K562 (cell line): ENCODE measurements around the gene KYAT1. TPM values are rescaled to one million over a fixed set of nuclear protein-coding genes. Genes with fewer than 3 reads are reported as not detected.
A peak's percentile ranks its signal among the peaks of the same experiment; 100 is the strongest.

Experiments used
- ATF4 ChIP-seq: fragments of 450-650 bp; formaldehyde crosslinking; IDR thresholded peaks from 2 replicates; pipeline ENCODE4 v1.4.0; 2022; ENCODE audit warnings: mild to moderate bottlenecking, moderate library complexity
- DIDO1 ChIP-seq: fragments of 450-650 bp; IDR thresholded peaks from 2 replicates; pipeline ENCODE4 v1.6.1; 2016; ENCODE audit warnings: low read depth, missing biosample characterization, missing genetic modification characterization
- DLX4 ChIP-seq: fragments of 250-450 bp; sonication (Bioruptor Pico); IDR thresholded peaks from 2 replicates; pipeline ENCODE4 v1.6.1; 2021; ENCODE audit warnings: mild to moderate bottlenecking
- FOXP4 ChIP-seq: sonication (generic); formaldehyde crosslinking; IDR thresholded peaks from 2 replicates; pipeline ENCODE4 v1.8.0; 2022; ENCODE audit warnings: mild to moderate bottlenecking, missing genetic modification reagents, borderline replicate concordance
- HSF4 ChIP-seq: fragments of 250-450 bp; sonication (Bioruptor Pico); IDR thresholded peaks from 2 replicates; pipeline ENCODE4 v2.1.2; 2022; ENCODE audit warnings: mild to moderate bottlenecking, moderate library complexity, borderline replicate concordance
- OTX1 ChIP-seq: fragments of 450-650 bp; formaldehyde crosslinking; IDR thresholded peaks from 2 replicates; pipeline ENCODE4 v1.4.0; 2022; ENCODE audit warnings: mild to moderate bottlenecking
- PRDM10 ChIP-seq: fragments of 450-650 bp; IDR thresholded peaks from 2 replicates; pipeline ENCODE4 v1.6.1; 2018; ENCODE audit not compliant: partially characterized antibody
- TOE1 ChIP-seq, 2 experiments: fragments of 450-650 bp in 1 of 2; sonication (generic) in 1 of 2; formaldehyde crosslinking in 1 of 2; IDR thresholded peaks; 2 replicates each; pipeline versions ENCODE4 v1.7.1 to v1.8.0; 2016 to 2022; ENCODE audit warnings: borderline replicate concordance in 2 of 2, mild to moderate bottlenecking in 2 of 2, antibody characterized with exemption in 1 of 2, inconsistent platforms in 1 of 2, low read depth in 1 of 2, missing genetic modification reagents in 1 of 2, moderate library complexity in 1 of 2
- UBTF ChIP-seq, 2 experiments: IDR thresholded peaks; 2 replicates each; pipeline ENCODE4 v1.6.1; 2012; ENCODE audit warnings: improper control_type of control experiment in 2 of 2, low read depth in 2 of 2, low read length in 2 of 2, borderline replicate concordance in 1 of 2
- ZNF79 ChIP-seq: fragments of 250-450 bp; sonication (Bioruptor Pico); IDR thresholded peaks from 2 replicates; pipeline ENCODE4 v1.4.0; 2020; ENCODE audit warnings: low read depth, mild to moderate bottlenecking, moderate library complexity
- ZSCAN29 ChIP-seq: fragments of 450-650 bp; IDR thresholded peaks from 2 replicates; pipeline ENCODE4 v1.6.1; 2017
- polyA plus RNA-seq, 8 experiments: library from polyadenylated mRNA; depleted of rRNA in 4 of 8; stranded (reverse) in 5 of 8; unstranded in 3 of 8; fragments of >200 nt; fragmentation: Nextera tagmentation in 2 of 8; fragmentation: Illumina TruSeq in 1 of 8; extraction: Ambion mirVana in 2 of 8; extraction: Trizol in 1 of 8; gene quantifications; 2 replicates each; pipeline versions ENCODE4 v1.2.1 to v1.2.3, GENCODE V29; 2011 to 2014; ENCODE audit warnings: inconsistent platforms in 1 of 8, missing spikeins in 1 of 8
- total RNA-seq, 7 experiments: library from RNA; depleted of rRNA in 6 of 7; stranded (reverse); fragments of >200 nt in 6 of 7; fragmentation: Illumina TruSeq in 2 of 7; extraction: Trizol in 2 of 7; gene quantifications; 2 replicates each; pipeline versions ENCODE4 v1.2.1 to v1.2.3, GENCODE V29; 2011 to 2021; ENCODE audit warnings: low replicate concordance in 1 of 7

Gene KYAT1
- total and polyA plus RNA-seq, 9 of the 15 experiments (the other 6 are each of a cell fraction or from before 2014, with no cell fraction given): 6.4 to 16.8 (median 11.1) TPM

DNA sequence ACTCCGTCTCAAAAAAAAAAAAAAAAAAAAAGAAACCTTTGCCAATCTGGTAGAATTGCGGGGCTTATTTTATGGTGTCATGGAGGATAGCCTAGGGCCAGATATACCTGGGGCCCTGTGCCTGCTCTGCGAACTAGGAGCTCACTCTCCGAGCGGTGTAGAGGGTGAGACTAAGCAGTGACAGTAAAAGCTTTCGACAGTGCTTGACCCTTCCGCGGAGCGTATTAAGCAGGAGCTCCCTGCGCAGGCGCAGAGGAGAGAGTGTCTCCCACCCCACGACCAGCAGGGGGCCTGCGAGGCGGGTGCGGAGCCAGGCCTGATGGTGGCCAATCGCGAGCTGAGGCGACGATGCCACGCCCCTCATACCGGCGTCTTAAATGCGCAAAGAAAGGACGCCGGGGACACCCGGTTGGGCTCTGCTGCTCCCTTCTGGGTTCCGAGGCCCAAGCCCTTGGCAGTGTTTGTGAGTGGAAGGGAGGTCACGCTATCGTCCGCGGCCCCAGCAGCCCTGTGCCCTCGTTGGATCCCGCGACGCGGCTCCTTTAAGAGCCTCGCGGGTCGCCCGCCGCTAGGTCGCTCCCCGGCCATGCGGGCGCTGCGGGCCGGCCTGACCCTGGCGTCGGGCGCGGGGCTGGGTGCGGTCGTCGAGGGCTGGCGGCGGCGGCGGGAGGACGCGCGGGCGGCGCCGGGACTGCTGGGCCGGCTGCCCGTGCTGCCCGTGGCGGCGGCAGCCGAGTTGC lies 63.5 kb downstream of the KYAT1 start, which contains the start of gene ENDOG (continued):
- TF ChIP-seq UBTF (IDR thresholded peaks at IDR 0.05; ENCODE audit: borderline replicate concordance in 1 of 2, low read depth in 2 of 2, low read length in 2 of 2): 0 out of 4 replicates have a peak, but pooled peaks of 1 of the 2 experiments have one; percentile 6
- TF ChIP-seq ATF4: no peak
- TF ChIP-seq HSF4 (CRISPR knock-in tag): no peak
- TF ChIP-seq OTX1 (CRISPR knock-in tag): no peak
- TF ChIP-seq DIDO1: no peak
- no peak for TF ChIP-seq ZNF79 (CRISPR knock-in tag)
- TF ChIP-seq ZSCAN29: no peak
- 0 out of 2 replicates have a peak, but pooled peaks have one; percentile 58 for TF ChIP-seq FOXP4 (CRISPR knock-in tag)
- TF ChIP-seq TOE1 (IDR thresholded peaks at IDR 0.05; ENCODE audit: borderline replicate concordance): peak; percentile 85; the same call in 1 of the 2 replicates
- no peak for TF ChIP-seq TOE1 (CRISPR knock-in tag; IDR thresholded peaks at IDR 0.05; ENCODE audit: borderline replicate concordance, low read depth)
- TF ChIP-seq PRDM10: no peak
- no peak for TF ChIP-seq DLX4
